Parathyroid adenoma (tissue), 2 donors: ENCODE results near the gene CNNM3.
"Not testable (repeated sequence)": the region's sequence is repeated elsewhere in the genome, so short reads cannot be mapped to it uniquely, and the experiment has no call there.

Source experiments
- H2AFZ ChIP-seq: fragments of 300-600 bp; sonication (generic); one replicate; pipeline ENCODE4 v1.7.0; 2017; ENCODE audit warnings: antibody characterized with exemption, mild to moderate bottlenecking
- H3K27ac ChIP-seq: fragments of 300-600 bp; sonication (generic); one replicate; pipeline ENCODE4 v1.7.0; 2017
- H3K27me3 ChIP-seq: fragments of 300-600 bp; sonication (generic); one replicate; pipeline ENCODE4 v1.7.0; 2017; ENCODE audit warnings: low read length; ENCODE audit not compliant: control insufficient read depth, insufficient read depth
- H3K36me3 ChIP-seq: fragments of 300-600 bp; sonication (generic); one replicate; pipeline ENCODE4 v1.7.0; 2017; ENCODE audit warnings: low read length; ENCODE audit not compliant: control insufficient read depth, insufficient read depth
- H3K4me1 ChIP-seq: fragments of 300-600 bp; sonication (generic); one replicate; pipeline ENCODE4 v1.7.0; 2017; ENCODE audit warnings: control low read depth
- H3K4me2 ChIP-seq: fragments of 300-600 bp; sonication (generic); one replicate; pipeline ENCODE4 v1.7.0; 2017; ENCODE audit warnings: low read length
- H3K4me3 ChIP-seq: fragments of 300-600 bp; sonication (generic); one replicate; pipeline ENCODE4 v1.7.0; 2017; ENCODE audit warnings: low read depth, low read length
- H3K79me2 ChIP-seq: fragments of 300-600 bp; sonication (generic); one replicate; pipeline ENCODE4 v1.7.0; 2017; ENCODE audit warnings: control low read depth
- H3K9ac ChIP-seq: fragments of 300-600 bp; sonication (generic); one replicate; pipeline ENCODE4 v1.7.0; 2017; ENCODE audit warnings: mild to moderate bottlenecking
- H3K9me3 ChIP-seq: fragments of 300-600 bp; sonication (generic); one replicate; pipeline ENCODE4 v1.7.0; 2017; ENCODE audit warnings: low read length; ENCODE audit not compliant: control insufficient read depth
- TF ChIP-seq, protein P1 (sequence below): fragments of 300-600 bp; sonication (generic); IDR thresholded peaks from one replicate; pipeline ENCODE4 v1.7.0; 2017; ENCODE audit warnings: antibody characterized with exemption, mild to moderate bottlenecking
- donor health status: primary hyperparathyroidism.

Gene CNNM3

DNA sequence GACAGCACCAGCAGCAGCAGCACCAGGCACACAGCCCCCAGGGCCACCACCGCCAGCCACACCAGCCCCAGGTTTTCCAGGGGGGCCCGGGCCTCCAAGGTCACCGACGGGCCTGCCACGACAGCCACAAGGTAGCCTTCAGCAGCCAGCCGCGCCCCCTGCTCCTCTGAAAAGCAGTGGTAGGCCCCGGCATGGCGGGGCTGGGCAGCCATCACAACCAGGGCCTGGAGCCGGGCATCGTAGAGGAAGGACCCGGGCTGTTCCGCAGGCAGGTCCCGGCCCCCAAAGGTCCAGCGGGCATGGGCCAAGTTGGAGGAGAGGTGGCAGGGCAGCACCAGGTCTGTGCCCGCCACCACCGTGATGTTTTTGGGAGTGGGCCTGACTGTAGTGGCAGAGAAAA lies 45.0 kb downstream of the CNNM3 start:
- peaks cover 4% of the 10 kb centered on the region for H3K79me2 ChIP-seq
- H3K36me3 ChIP-seq = no peaks in the 10 kb centered on the region
- no peak overlapping the region for H3K4me2 ChIP-seq
- H3K9ac ChIP-seq = no peak overlapping the region
- H3K4me3 ChIP-seq = no peak overlapping the region
- TF ChIP-seq, protein P1, sequence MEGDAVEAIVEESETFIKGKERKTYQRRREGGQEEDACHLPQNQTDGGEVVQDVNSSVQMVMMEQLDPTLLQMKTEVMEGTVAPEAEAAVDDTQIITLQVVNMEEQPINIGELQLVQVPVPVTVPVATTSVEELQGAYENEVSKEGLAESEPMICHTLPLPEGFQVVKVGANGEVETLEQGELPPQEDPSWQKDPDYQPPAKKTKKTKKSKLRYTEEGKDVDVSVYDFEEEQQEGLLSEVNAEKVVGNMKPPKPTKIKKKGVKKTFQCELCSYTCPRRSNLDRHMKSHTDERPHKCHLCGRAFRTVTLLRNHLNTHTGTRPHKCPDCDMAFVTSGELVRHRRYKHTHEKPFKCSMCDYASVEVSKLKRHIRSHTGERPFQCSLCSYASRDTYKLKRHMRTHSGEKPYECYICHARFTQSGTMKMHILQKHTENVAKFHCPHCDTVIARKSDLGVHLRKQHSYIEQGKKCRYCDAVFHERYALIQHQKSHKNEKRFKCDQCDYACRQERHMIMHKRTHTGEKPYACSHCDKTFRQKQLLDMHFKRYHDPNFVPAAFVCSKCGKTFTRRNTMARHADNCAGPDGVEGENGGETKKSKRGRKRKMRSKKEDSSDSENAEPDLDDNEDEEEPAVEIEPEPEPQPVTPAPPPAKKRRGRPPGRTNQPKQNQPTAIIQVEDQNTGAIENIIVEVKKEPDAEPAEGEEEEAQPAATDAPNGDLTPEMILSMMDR = no peak
- H3K27ac ChIP-seq = no peak overlapping the region
- no peaks in the 10 kb centered on the region for H3K27me3 ChIP-seq
- H2AFZ ChIP-seq = no peak overlapping the region
- H3K4me1 ChIP-seq = peaks cover 6% of the 10 kb centered on the region
- H3K9me3 ChIP-seq = no peaks in the 10 kb centered on the region

DNA sequence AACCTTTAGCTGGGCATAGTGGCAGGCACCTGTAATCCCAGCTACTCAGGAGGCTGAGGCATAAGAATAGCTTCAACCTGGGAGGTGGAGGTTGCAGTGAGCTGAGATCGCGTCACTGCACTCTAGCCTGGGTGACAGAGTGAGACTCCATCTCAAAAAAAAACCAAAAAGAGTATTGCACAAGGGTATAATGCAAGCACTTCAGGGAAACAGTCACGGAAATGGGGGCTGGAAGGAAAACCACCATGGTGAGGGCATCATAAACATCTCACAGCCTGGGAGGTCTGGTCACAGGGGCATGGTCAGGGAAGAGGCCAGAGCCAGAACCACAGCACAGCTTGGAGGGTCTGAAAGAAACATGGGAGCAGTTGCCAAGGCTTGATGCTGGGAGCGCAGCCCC lies 47.0 kb downstream of the CNNM3 start:
- not testable (repeated sequence) for H3K4me2 ChIP-seq, H3K9ac ChIP-seq, H3K27me3 ChIP-seq, H2AFZ ChIP-seq, H3K4me3 ChIP-seq, H3K9me3 ChIP-seq, H3K36me3 ChIP-seq, H3K4me1 ChIP-seq, H3K79me2 ChIP-seq, H3K27ac ChIP-seq

DNA sequence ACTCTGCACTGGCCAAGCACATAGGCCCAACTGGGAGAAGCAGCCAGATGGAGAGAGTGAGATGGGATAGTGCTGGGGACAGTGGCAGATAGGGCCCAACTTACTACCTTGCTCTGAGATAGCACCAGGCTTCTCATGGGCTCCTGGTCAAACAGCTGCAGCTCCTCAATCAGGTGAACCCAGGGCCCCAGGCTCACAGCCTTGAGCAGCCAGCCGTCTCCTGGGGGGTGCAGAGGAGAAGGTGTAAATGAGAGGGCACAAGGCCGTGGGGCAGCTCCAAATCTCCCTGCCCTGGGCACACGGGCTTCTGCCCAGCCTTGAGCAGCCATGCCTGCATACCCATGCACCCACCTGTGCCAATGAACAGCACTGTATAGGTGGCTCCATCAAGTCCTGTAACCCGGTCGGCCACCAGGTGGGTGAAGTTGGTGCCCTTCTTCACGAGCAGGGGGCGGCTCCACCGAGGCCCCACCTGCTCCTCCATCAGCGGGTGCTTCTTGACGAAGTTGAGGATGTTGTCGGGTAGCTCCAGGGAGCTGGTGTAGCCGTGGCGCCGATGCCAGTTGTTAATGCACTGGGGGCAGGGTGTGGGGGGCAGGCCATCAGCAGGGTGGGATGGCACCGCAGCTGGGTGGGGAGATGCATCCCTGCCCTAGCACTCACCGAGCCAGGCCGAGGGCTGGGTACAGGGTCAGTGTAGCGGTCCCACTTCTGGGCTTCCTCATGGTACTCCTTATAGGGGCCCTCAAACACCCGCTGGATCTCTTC lies 47.7 kb downstream of the CNNM3 start:
- H3K27me3 ChIP-seq = no peaks in the 10 kb centered on the region

DNA sequence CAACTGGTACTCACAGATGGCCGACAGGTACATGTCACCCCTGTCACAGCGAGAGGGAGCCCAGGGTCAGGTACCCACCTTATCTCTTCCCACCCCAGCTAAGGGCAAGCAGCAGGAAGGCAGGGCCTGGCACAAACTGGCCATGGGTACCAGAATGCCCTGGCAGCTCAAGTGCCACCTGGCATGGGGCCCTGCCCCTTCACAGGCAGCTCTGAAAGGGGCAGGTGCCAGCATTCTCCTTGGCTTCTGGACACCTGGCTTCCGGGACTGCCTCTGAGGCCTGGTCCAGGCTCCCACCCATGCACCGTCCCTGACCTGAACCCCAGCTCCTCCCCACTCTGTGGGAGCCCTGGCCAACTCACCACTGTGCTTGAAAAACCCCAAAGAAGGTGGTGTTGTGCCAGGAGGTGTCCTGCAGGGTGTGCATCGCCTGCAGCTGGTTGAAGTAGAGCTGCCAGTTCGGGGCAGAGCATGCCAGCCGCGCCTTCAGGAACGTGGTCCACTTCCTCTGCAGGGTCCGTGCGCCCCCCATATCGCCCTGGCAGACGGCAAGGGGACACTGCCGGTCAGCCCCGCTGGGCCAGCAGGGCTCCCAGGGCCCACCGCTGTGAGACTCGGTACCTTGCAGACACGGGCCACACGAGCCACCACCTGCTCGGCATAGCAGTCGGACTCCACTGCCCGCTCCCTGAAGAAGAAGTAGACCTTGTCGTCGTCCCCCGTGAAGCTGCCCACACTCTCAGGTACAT lies 48.4 kb downstream of the CNNM3 start:
- H3K4me2 ChIP-seq = no peak overlapping the region
- no peak overlapping the region for H3K9ac ChIP-seq
- H3K4me3 ChIP-seq = no peak overlapping the region
- no peak overlapping the region for H2AFZ ChIP-seq
- H3K4me1 ChIP-seq = peaks cover 4% of the 10 kb centered on the region
- no peaks in the 10 kb centered on the region for H3K9me3 ChIP-seq
- TF ChIP-seq, protein P1 = no peak
- H3K36me3 ChIP-seq = no peaks in the 10 kb centered on the region
- no peaks in the 10 kb centered on the region for H3K27me3 ChIP-seq
- peaks cover 2% of the 10 kb centered on the region for H3K79me2 ChIP-seq
- no peak overlapping the region for H3K27ac ChIP-seq

More for the DNA sequence above, 47.7 kb downstream of the CNNM3 start:
- Histone ChIP-seq H3K4me3 (no peak overlapping the region), H2AFZ (no peak overlapping the region), H3K9ac (no peak overlapping the region), H3K4me2 (no peak overlapping the region), H3K9me3 (no peaks in the 10 kb centered on the region), H3K27ac (no peak overlapping the region), H3K36me3 (no peaks in the 10 kb centered on the region), H3K79me2 (peaks cover 2% of the 10 kb centered on the region), H3K4me1 (peaks cover 4% of the 10 kb centered on the region)
- TF ChIP-seq, protein P1 = no peak

DNA sequence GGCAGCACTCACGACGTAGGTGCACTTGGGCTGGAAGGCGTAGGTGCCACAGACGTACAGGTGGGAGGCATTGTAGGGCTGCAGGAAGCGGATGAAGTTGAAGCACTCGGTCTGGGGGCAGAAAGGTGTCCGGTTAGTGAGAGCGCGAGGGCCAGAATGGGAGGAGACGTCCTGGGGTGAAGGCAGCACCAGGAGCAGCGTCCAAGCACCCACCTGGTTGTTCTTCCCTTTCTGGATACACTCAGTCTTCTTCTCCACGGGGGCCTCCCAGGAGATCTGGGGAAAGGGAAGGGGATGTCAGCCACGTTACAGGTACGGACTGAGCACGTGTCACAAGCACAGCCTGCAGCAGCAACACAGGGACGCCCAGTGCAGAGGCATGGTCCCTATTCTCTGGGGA lies 49.6 kb downstream of the CNNM3 start:
- H3K27me3 ChIP-seq = no peaks in the 10 kb centered on the region
- H3K27ac ChIP-seq = no peak overlapping the region
- TF ChIP-seq, protein P1 = no peak

More for the DNA sequence above, 49.6 kb downstream of the CNNM3 start:
- no peak overlapping the region for H3K4me3 ChIP-seq
- H3K36me3 ChIP-seq = no peaks in the 10 kb centered on the region
- H3K4me1 ChIP-seq = peaks cover 6% of the 10 kb centered on the region
- H3K4me2 ChIP-seq = no peak overlapping the region
- H2AFZ ChIP-seq = no peak overlapping the region
- H3K9ac ChIP-seq = no peak overlapping the region
- H3K79me2 ChIP-seq = peaks cover 2% of the 10 kb centered on the region
- H3K9me3 ChIP-seq = no peaks in the 10 kb centered on the region
